ENCODE data around the gene FN3KRP.

The FN3KRP gene

DNA sequence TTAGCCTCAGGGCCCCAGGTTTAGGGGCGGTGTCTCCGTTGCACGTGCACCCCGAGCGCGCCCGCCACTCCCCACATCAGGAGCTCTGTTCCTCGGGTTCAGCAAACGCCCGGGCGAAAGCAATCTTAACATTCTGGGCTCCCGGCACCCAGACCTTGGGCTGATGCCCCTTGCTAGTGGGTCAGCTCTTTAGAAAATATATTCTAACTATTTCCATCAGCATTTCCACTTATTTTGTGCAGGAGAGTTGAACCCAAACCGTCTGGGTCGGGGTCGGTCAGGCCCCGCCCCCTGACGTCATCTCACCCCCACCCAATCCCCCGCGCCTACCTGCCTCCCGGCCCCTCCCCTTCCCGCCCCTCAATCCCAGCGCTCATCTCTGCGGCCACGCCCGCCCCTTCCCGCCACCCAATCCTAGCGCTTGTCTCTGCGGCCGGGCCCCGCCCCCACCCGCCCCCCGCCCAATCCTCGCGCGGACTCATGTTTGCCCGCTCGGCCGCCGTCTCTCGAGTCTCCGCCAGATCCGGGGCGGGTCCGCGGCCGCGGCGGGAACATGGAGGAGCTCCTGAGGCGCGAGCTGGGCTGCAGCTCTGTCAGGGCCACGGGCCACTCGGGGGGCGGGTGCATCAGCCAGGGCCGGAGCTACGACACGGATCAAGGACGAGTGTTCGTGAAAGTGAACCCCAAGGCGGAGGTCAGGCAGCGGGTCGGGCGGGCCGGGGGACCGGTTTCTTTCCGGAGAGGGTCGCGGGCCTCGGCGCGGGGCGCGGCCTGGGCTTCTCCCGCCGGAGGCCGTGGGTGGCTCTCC, at the start of gene FN3KRP:
Gene FN3KRP, plus strand, starts transcription at position 504 of the 808 bp plus-strand sequence. Its CDS starts 50 bp downstream, at position 554.
- Mint-ChIP-seq H3K9me3 (no peaks in the 10 kb centered on the region), H3K27me3 (ENCODE audit: low read depth) (peaks cover 10% of the 10 kb centered on the region), H3K4me1 (peaks cover 23% of the 10 kb centered on the region), H3K36me3 (ENCODE audit: low read depth) (peaks cover 14% of the 10 kb centered on the region), H3K27ac (peak within 1 kb of the TSS in 1 of 3 experiments; percentile 69), H3K4me3 (peak within 1 kb of the TSS; percentile 95 to 96 (median 96))
- TF ChIP-seq, protein P1, sequence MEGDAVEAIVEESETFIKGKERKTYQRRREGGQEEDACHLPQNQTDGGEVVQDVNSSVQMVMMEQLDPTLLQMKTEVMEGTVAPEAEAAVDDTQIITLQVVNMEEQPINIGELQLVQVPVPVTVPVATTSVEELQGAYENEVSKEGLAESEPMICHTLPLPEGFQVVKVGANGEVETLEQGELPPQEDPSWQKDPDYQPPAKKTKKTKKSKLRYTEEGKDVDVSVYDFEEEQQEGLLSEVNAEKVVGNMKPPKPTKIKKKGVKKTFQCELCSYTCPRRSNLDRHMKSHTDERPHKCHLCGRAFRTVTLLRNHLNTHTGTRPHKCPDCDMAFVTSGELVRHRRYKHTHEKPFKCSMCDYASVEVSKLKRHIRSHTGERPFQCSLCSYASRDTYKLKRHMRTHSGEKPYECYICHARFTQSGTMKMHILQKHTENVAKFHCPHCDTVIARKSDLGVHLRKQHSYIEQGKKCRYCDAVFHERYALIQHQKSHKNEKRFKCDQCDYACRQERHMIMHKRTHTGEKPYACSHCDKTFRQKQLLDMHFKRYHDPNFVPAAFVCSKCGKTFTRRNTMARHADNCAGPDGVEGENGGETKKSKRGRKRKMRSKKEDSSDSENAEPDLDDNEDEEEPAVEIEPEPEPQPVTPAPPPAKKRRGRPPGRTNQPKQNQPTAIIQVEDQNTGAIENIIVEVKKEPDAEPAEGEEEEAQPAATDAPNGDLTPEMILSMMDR (IDR thresholded peaks at IDR 0.05; ENCODE audit: unreplicated experiment in 3 of 3): no peak

DNA sequence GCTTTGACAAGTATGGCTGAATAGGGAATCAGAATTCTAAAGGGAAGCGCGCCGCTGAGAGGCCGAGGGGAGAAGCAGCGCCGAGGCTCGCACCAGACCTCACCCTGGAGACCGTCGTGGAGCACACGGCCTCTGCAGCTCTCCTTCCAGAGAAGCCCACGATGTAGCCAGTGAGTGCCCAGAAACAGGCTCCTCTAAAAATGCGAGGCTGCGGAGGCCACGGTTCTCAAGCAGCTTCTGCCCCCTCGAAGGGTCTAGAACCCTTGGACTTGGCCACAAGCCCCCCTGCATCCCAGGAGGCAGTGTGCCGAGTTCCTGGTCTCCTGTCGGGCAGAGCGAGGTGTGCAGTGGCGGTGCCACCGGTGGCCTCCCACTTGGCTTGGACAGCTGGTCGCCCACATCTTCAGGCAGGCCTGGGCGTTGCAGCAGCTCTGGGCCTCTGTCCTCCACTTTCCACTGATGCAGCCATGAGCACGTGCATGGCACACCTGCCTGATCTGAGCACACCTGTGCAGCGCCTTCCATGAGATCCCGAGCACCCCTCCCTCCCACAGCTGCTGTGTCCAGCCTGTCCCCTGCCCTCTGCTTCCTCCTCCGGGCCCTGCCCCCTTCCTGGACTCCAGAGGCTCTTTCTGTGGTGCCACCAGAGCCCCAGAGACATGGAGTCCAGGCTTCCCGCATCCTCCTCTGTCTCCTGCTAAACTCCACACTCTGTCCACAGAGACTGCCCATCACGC, 49.4 kb upstream of the FN3KRP start:
- TF ChIP-seq, protein P1 (IDR thresholded peaks at IDR 0.05; ENCODE audit: unreplicated experiment in 3 of 3): no peak
- peaks cover 8% of the 10 kb centered on the region for H3K36me3 Mint-ChIP-seq (ENCODE audit: low read depth)
- peaks cover 29% of the 10 kb centered on the region for H3K4me1 Mint-ChIP-seq
- H3K27ac Mint-ChIP-seq: no peak overlapping the region
- H3K9me3 Mint-ChIP-seq: no peaks in the 10 kb centered on the region
- H3K27me3 Mint-ChIP-seq (ENCODE audit: low read depth): peaks cover 3% of the 10 kb centered on the region
- H3K4me3 Mint-ChIP-seq: no peak overlapping the region

- Mint-ChIP-seq H3K4me1 (peaks cover 29% of the 10 kb centered on the region), H3K36me3 (ENCODE audit: low read depth) (peaks cover 8% of the 10 kb centered on the region), H3K4me3 (no peak overlapping the region), H3K27ac (no peak overlapping the region), H3K27me3 (ENCODE audit: low read depth) (peaks cover 3% of the 10 kb centered on the region), H3K9me3 (no peaks in the 10 kb centered on the region)
- TF ChIP-seq, protein P1 (IDR thresholded peaks at IDR 0.05; ENCODE audit: unreplicated experiment in 3 of 3): no peak
These were observed 48.9 kb upstream of the FN3KRP start for GRCh38 chr17:82667668-82668000.

DNA sequence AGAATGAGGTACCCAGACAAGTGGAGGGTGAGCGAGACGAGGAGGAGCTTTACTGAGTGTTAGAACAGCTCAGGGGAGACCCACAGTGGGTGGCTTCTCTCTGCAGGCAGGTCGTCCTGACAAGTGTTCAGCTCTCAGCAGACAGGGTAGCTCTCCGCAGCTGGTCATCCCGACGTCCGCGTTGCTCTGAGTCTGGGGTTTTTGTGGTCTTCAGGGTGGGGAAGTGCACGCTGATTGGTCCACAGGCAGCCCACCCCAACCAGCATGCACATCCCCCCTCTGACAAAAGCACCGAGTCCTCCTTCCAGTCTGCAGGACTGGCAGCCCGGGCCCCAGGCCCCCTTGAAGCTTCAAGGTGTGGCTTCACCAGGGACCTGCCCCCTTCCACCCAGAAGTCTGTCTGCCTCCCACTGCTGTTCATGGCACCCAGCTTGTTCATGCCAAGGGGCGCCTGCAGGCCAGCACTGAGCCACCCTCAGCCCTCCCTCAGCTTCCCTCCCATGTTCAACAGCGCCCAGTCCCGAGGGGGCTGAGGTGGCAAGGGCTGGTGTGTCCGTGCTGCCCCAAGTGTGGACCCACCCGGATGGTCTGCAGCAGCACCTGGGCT, 48.4 kb upstream of the FN3KRP start:
- H3K4me3 Mint-ChIP-seq: no peak overlapping the region
- H3K9me3 Mint-ChIP-seq: no peaks in the 10 kb centered on the region
- H3K27me3 Mint-ChIP-seq (ENCODE audit: low read depth): peaks cover 3% of the 10 kb centered on the region
- TF ChIP-seq, protein P1 (IDR thresholded peaks at IDR 0.05; ENCODE audit: unreplicated experiment in 3 of 3): no peak
- H3K4me1 Mint-ChIP-seq: peaks cover 29% of the 10 kb centered on the region
- no peak overlapping the region for H3K27ac Mint-ChIP-seq
- H3K36me3 Mint-ChIP-seq (ENCODE audit: low read depth): peaks cover 8% of the 10 kb centered on the region

DNA sequence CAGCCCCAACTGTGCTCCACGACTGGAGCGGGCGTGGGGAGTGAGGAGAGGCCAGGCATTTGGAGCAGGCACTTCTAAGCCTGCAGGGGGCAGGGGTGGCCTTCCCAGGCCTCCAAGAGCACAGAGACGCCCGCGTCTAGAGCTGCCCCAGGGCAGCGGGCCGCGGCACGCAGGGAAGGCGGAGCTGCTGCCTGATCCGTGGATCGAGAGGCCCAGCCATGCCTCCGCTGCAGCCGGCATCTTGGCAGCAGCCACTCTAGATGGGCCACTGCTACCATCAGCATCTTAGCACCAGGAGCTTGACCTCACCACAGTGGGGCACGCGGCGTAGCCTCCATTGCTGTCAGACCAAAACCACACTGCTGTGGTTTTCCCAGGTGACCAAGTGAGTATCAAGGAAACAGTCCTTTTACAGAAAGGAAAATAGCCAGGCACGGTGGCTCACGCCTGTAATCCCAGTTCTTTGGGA, 47.8 kb upstream of the FN3KRP start:
- TF ChIP-seq, protein P1 (IDR thresholded peaks at IDR 0.05; ENCODE audit: unreplicated experiment in 3 of 3): peak; percentile 45 to 51 (median 47)
- Mint-ChIP-seq H3K36me3 (ENCODE audit: low read depth) (peaks cover 8% of the 10 kb centered on the region), H3K4me3 (no peak overlapping the region), H3K4me1 (peaks cover 29% of the 10 kb centered on the region), H3K9me3 (no peaks in the 10 kb centered on the region), H3K27ac (no peak overlapping the region), H3K27me3 (ENCODE audit: low read depth) (peaks cover 3% of the 10 kb centered on the region)
